HG03196 (cell line): ENCODE measurements around the gene OR2AG1.
A peak's percentile ranks its signal among the peaks of the same experiment; 100 is the strongest.

Experiments used
- ATAC-seq: cut with Tn5 transposase; IDR thresholded peaks from one replicate; pipeline ENCODE4 v1.9.1; 2021; ENCODE audit not compliant: unreplicated experiment

Gene OR2AG1

GRCh38 chr11:6782720-6783119, at the start of gene OR2AG1:
Gene OR2AG1, plus strand, starts transcription at chr11:6783020. Its CDS starts 2,018 bp downstream, at chr11:6785038.
- no peak for ATAC-seq

GRCh38 chr11:6733326-6734275, 49.2 kb upstream of the OR2AG1 start:
- no peak for ATAC-seq

- ATAC-seq = no peak
Observed at GRCh38 chr11:6734616-6735015, 48.2 kb upstream of the OR2AG1 start.

- no peak for ATAC-seq
Observed at GRCh38 chr11:6735306-6735705, 47.5 kb upstream of the OR2AG1 start.

GRCh38 chr11:6736495-6737121, 46.2 kb upstream of the OR2AG1 start:
- ATAC-seq = no peak

GRCh38 chr11:6737872-6738466, 44.9 kb upstream of the OR2AG1 start:
- ATAC-seq = peak; percentile 69

- ATAC-seq = no peak
Observed at GRCh38 chr11:6738590-6738989, 44.2 kb upstream of the OR2AG1 start.

- no peak for ATAC-seq
Observed at GRCh38 chr11:6742260-6742659, 40.6 kb upstream of the OR2AG1 start.

- no peak for ATAC-seq
Observed at GRCh38 chr11:6745018-6745417, 37.8 kb upstream of the OR2AG1 start.

- ATAC-seq = peak; percentile 62
Observed at GRCh38 chr11:6745465-6746015, 37.3 kb upstream of the OR2AG1 start.

- peak; percentile 84 for ATAC-seq
Observed at GRCh38 chr11:6746086-6746618, 36.7 kb upstream of the OR2AG1 start.

GRCh38 chr11:6746626-6747025, 36.2 kb upstream of the OR2AG1 start:
- peak; percentile 8 for ATAC-seq

GRCh38 chr11:6747097-6747668, 35.6 kb upstream of the OR2AG1 start:
- ATAC-seq = no peak

GRCh38 chr11:6755303-6755952, 27.4 kb upstream of the OR2AG1 start:
- no peak for ATAC-seq

GRCh38 chr11:6755953-6756347, 26.9 kb upstream of the OR2AG1 start:
- no peak for ATAC-seq

- peak; percentile 76 for ATAC-seq
Observed at GRCh38 chr11:6757373-6757967, 25.4 kb upstream of the OR2AG1 start.

GRCh38 chr11:6771926-6772893, 10.6 kb upstream of the OR2AG1 start, which contains the start of gene OR2AG2:
Gene OR2AG2, minus strand, starts transcription at chr11:6771976. Its CDS starts 3,019 bp downstream, at chr11:6768957.
- peak; percentile 82 for ATAC-seq

GRCh38 chr11:6778518-6778917, 4.3 kb upstream of the OR2AG1 start:
- no peak for ATAC-seq

- no peak for ATAC-seq
Observed at GRCh38 chr11:6780829-6781228, 2.0 kb upstream of the OR2AG1 start.
